HG02884 (cell line): Measurements from ENCODE around the gene SLC2A10.

Source experiments
- ATAC-seq: cut with Tn5 transposase; IDR thresholded peaks from one replicate; pipeline ENCODE4 v1.9.1; 2021; ENCODE audit warnings: mild to moderate bottlenecking, moderate library complexity; ENCODE audit not compliant: unreplicated experiment

Gene SLC2A10

GRCh38 chr20:46681032-46681854 is 28.2 kb upstream of the SLC2A10 start:
- no peak for ATAC-seq

- no peak for ATAC-seq
Observed at GRCh38 chr20:46682063-46682821, 27.2 kb upstream of the SLC2A10 start.

- no peak for ATAC-seq
Observed at GRCh38 chr20:46683011-46683667, 26.3 kb upstream of the SLC2A10 start.

GRCh38 chr20:46683668-46683938 is 25.8 kb upstream of the SLC2A10 start:
- ATAC-seq = no peak

GRCh38 chr20:46683939-46684750 is 25.3 kb upstream of the SLC2A10 start:
- ATAC-seq = no peak

- no peak for ATAC-seq
Observed at GRCh38 chr20:46688151-46689081, 21.0 kb upstream of the SLC2A10 start.

GRCh38 chr20:46689082-46689753 is 20.2 kb upstream of the SLC2A10 start, which contains the start of gene TP53RK:
Gene TP53RK, minus strand, starts transcription at chr20:46689444. Its CDS starts 30 bp downstream, at chr20:46689414.
- peak; percentile 91 for ATAC-seq

GRCh38 chr20:46689754-46690085 is 19.7 kb upstream of the SLC2A10 start:
- ATAC-seq = no peak

GRCh38 chr20:46690219-46691106 is 19.0 kb upstream of the SLC2A10 start:
- no peak for ATAC-seq

- no peak for ATAC-seq
Observed at GRCh38 chr20:46691196-46691595, 18.3 kb upstream of the SLC2A10 start.

- no peak for ATAC-seq
Observed at GRCh38 chr20:46694484-46694883, 15.0 kb upstream of the SLC2A10 start.

GRCh38 chr20:46695892-46696291 is 13.6 kb upstream of the SLC2A10 start:
- no peak for ATAC-seq

- no peak for ATAC-seq
Observed at GRCh38 chr20:46696791-46697279, 12.6 kb upstream of the SLC2A10 start.

- no peak for ATAC-seq
Observed at GRCh38 chr20:46698788-46699187, 10.7 kb upstream of the SLC2A10 start.

- no peak for ATAC-seq
Observed at GRCh38 chr20:46699651-46700359, 9.6 kb upstream of the SLC2A10 start.

- no peak for ATAC-seq
Observed at GRCh38 chr20:46700481-46700880, 9.0 kb upstream of the SLC2A10 start.

- no peak for ATAC-seq
Observed at GRCh38 chr20:46701057-46701456, 8.4 kb upstream of the SLC2A10 start.

- no peak for ATAC-seq
Observed at GRCh38 chr20:46701556-46701955, 7.9 kb upstream of the SLC2A10 start.
